H1 (cell line): ENCODE measurements around the gene TBCE. TPM values are rescaled to one million over a fixed set of nuclear protein-coding genes. Genes with fewer than 3 reads are reported as not detected.
"Not testable (repeated sequence)": the region's sequence is repeated elsewhere in the genome, so short reads cannot be mapped to it uniquely, and the experiment has no call there.

Source experiments
- CTCF ChIA-PET: fragments of 300-600 bp; sonication (Branson Sonifier 250); formaldehyde crosslinking; loops from one replicate; lab custom pipeline; 2021; ENCODE audit not compliant: partially characterized antibody; lab: Charles Lee
- POLR2A ChIA-PET: fragments of 300-600 bp; sonication (Branson Sonifier 250); formaldehyde crosslinking; loops from one replicate; lab custom pipeline; 2021; ENCODE audit warnings: inconsistent platforms; ENCODE audit not compliant: partially characterized antibody; lab: Charles Lee
- DNase-seq, 2 experiments: peaks; one replicate each; pipeline versions ENCODE4 v3.0.0 to v3.0.0-alpha.2; 2010 to 2022; ENCODE audit warnings: low spot score in 2 of 2, low read depth in 1 of 2, mixed read lengths in 1 of 2
- FAIRE-seq: peaks from 2 replicates; lab custom pipeline; 2011; peaks lifted over from hg19 to GRCh38; lab: Jason Lieb, UNC
- H2AFZ ChIP-seq: 2 replicates; pipeline ENCODE4 v1.8.1; 2012; ENCODE audit warnings: low read length, inconsistent platforms
- H2AK5ac ChIP-seq: 2 replicates; pipeline ENCODE4 v1.6.1; 2013; ENCODE audit warnings: low read depth, low read length
- H2BK120ac ChIP-seq: replicated peaks from 2 replicates; pipeline ENCODE3; 2013; ENCODE audit warnings: low read depth, low read length, inconsistent platforms
- H2BK12ac ChIP-seq: 2 replicates; pipeline ENCODE4 v1.6.1; 2013; ENCODE audit warnings: low read depth, low read length
- H2BK15ac ChIP-seq: 2 replicates; pipeline ENCODE4 v1.6.1; 2013; ENCODE audit warnings: low read length
- H2BK20ac ChIP-seq: 2 replicates; pipeline ENCODE4 v1.6.1; 2013; ENCODE audit warnings: low read length
- H2BK5ac ChIP-seq: 2 replicates; pipeline ENCODE4 v1.6.1; 2013; ENCODE audit warnings: low read depth, low read length
- H3K14ac ChIP-seq: 2 replicates; pipeline ENCODE4 v1.6.1; 2013; ENCODE audit warnings: inconsistent platforms; ENCODE audit not compliant: insufficient read length
- H3K18ac ChIP-seq: 2 replicates; pipeline ENCODE4 v1.6.1; 2013; ENCODE audit warnings: low read length; ENCODE audit errors: extremely low read depth
- H3K23ac ChIP-seq: 2 replicates; pipeline ENCODE4 v1.6.1; 2013; ENCODE audit warnings: inconsistent platforms; ENCODE audit not compliant: insufficient read length
- H3K23me2 ChIP-seq: 2 replicates; pipeline ENCODE4 v1.6.1; 2013; ENCODE audit warnings: low read depth, low read length
- H3K27ac ChIP-seq: 2 replicates; pipeline ENCODE4 v1.6.1; 2011; ENCODE audit warnings: low read depth, low read length, inconsistent platforms
- H3K27me3 ChIP-seq, 4 experiments: replicated peaks in 1 of 4; 1 replicate in 1 of 4; 2 replicates in 3 of 4; pipeline versions ENCODE4 v1.6.1 to v1.8.1; 2011 to 2013; ENCODE audit warnings: low read length in 3 of 4, mild to moderate bottlenecking in 3 of 4, inconsistent platforms in 2 of 4, mixed read lengths in 2 of 4, moderate library complexity in 1 of 4; ENCODE audit not compliant: control insufficient read depth in 3 of 4, insufficient read depth in 3 of 4; ENCODE audit errors: extremely low read depth in 1 of 4
- H3K36me3 ChIP-seq, 4 experiments: 2 replicates each; pipeline versions ENCODE4 v1.6.1 to v1.8.1; 2011 to 2013; ENCODE audit warnings: mild to moderate bottlenecking in 4 of 4, low read length in 3 of 4, moderate library complexity in 2 of 4, control low read depth in 1 of 4, inconsistent platforms in 1 of 4; ENCODE audit not compliant: insufficient read depth in 4 of 4, control insufficient read depth in 2 of 4
- H3K4ac ChIP-seq: replicated peaks from 2 replicates; pipeline ENCODE3; 2013; ENCODE audit warnings: low read length, low read depth, mixed read lengths, inconsistent platforms; ENCODE audit not compliant: insufficient read length
- H3K4me1 ChIP-seq, 4 experiments: replicated peaks in 1 of 4; 1 replicate in 1 of 4; 2 replicates in 3 of 4; pipeline versions ENCODE4 v1.6.1 to v1.8.1; 2011 to 2013; ENCODE audit warnings: low read length in 3 of 4, inconsistent platforms in 2 of 4, mixed read lengths in 1 of 4; ENCODE audit not compliant: insufficient read depth in 4 of 4, control insufficient read depth in 3 of 4
- H3K4me2 ChIP-seq, 2 experiments: 2 replicates each; pipeline versions ENCODE4 v1.6.1 to v1.8.1; 2011 to 2013; ENCODE audit warnings: low read depth in 2 of 2, low read length in 2 of 2, control low read depth in 1 of 2, inconsistent platforms in 1 of 2, mild to moderate bottlenecking in 1 of 2; ENCODE audit not compliant: insufficient read depth in 1 of 2
- H3K4me3 ChIP-seq, 4 experiments: fragments of 200-600, 300-600 bp in 1 of 4; sonication (generic), shearing (Covaris generic), sonication (Bioruptor Twin) in 1 of 4; 2 replicates each; pipeline versions ENCODE4 v1.5.1 to v1.8.1; 2011 to 2016; ENCODE audit warnings: low read length in 4 of 4, low read depth in 3 of 4, control low read depth in 2 of 4, inconsistent platforms in 2 of 4, mild to moderate bottlenecking in 2 of 4, mixed read lengths in 1 of 4, moderate library complexity in 1 of 4; ENCODE audit not compliant: insufficient read depth in 2 of 4; ENCODE audit errors: extremely low read depth in 1 of 4
- H3K56ac ChIP-seq: replicated peaks from 2 replicates; pipeline ENCODE3; 2013; ENCODE audit warnings: low read depth, mild to moderate bottlenecking, mixed read lengths, low read length, inconsistent platforms; ENCODE audit not compliant: insufficient read length
- H3K79me1 ChIP-seq: 2 replicates; pipeline ENCODE4 v1.6.1; 2013; ENCODE audit warnings: low read depth, low read length, control low read depth
- H3K79me2 ChIP-seq, 2 experiments: 2 replicates each; pipeline versions ENCODE4 v1.6.1 to v1.8.1; 2012 to 2013; ENCODE audit warnings: low read length in 2 of 2, mild to moderate bottlenecking in 2 of 2, inconsistent platforms in 1 of 2; ENCODE audit not compliant: insufficient read depth in 2 of 2, control insufficient read depth in 1 of 2
- H3K9ac ChIP-seq, 4 experiments: replicated peaks in 1 of 4; 1 replicate in 1 of 4; 2 replicates in 3 of 4; pipeline versions ENCODE4 v1.6.1 to v1.8.1; 2011 to 2013; ENCODE audit warnings: low read depth in 3 of 4, low read length in 3 of 4, control low read depth in 2 of 4, mild to moderate bottlenecking in 2 of 4, moderate library complexity in 2 of 4, inconsistent platforms in 1 of 4; ENCODE audit errors: extremely low read depth in 1 of 4
- H3K9me3 ChIP-seq, 2 experiments: 2 replicates each; pipeline versions ENCODE4 v1.6.1 to v1.8.1; 2012 to 2013; ENCODE audit warnings: mild to moderate bottlenecking in 2 of 2, moderate library complexity in 2 of 2, control low read depth in 1 of 2, inconsistent platforms in 1 of 2, low read depth in 1 of 2, low read length in 1 of 2, mixed read lengths in 1 of 2; ENCODE audit not compliant: insufficient read depth in 2 of 2
- H4K20me1 ChIP-seq, 2 experiments: replicated peaks in 1 of 2; 2 replicates each; pipeline versions ENCODE3 to v1.8.1; 2011 to 2013; ENCODE audit warnings: inconsistent platforms in 2 of 2, low read length in 2 of 2, mild to moderate bottlenecking in 1 of 2; ENCODE audit not compliant: insufficient read depth in 2 of 2, control insufficient read depth in 1 of 2
- H4K5ac ChIP-seq: 2 replicates; pipeline ENCODE4 v1.6.1; 2013; ENCODE audit warnings: low read length, low read depth, mixed read lengths, inconsistent platforms; ENCODE audit not compliant: insufficient read length
- H4K8ac ChIP-seq: 2 replicates; pipeline ENCODE4 v1.8.0; 2013; ENCODE audit warnings: mild to moderate bottlenecking, moderate library complexity, low read length, inconsistent platforms; ENCODE audit not compliant: insufficient read depth; ENCODE audit errors: extremely low read depth
- H4K91ac ChIP-seq: replicated peaks from 2 replicates; pipeline ENCODE3; 2013; ENCODE audit warnings: low read length, mixed read lengths, inconsistent platforms; ENCODE audit not compliant: insufficient read length
- WGBS, 2 experiments: shearing (Covaris generic) in 1 of 2; methylation state at CpG; one replicate each; pipeline versions ENCODE4 v1.1.6 to v1.1.7; 2013 to 2015; ENCODE audit warnings: low lambda C conversion rate in 2 of 2, mixed read lengths in 2 of 2, inconsistent platforms in 1 of 2, low coverage in 1 of 2, missing lambda C conversion rate in 1 of 2; ENCODE audit not compliant: insufficient replicate concordance in 2 of 2, insufficient coverage in 1 of 2, insufficient read length in 1 of 2; ENCODE audit errors: extremely low coverage in 1 of 2, missing lambda C conversion rate in 1 of 2; 5-methylcytosine and 5-hydroxymethylcytosine counted together
- polyA plus RNA-seq, 7 experiments: library from polyadenylated mRNA; depleted of rRNA in 3 of 7; stranded (reverse) in 5 of 7; unstranded in 2 of 7; fragments of >200 nt in 5 of 7; fragments of 200-250 nt in 2 of 7; gene quantifications; 1 replicate in 5 of 7; 2 replicates in 1 of 7; 4 replicates in 1 of 7; pipeline versions ENCODE4 v1.2.1 to v1.2.3, GENCODE V29; 2011 to 2013; ENCODE audit warnings: missing spikeins in 2 of 7, mixed read lengths in 2 of 7
- total RNA-seq: library from RNA; stranded (reverse); fragmentation: NEBNext Ultra II Directional; extraction: Animal tissue kit (Norgen Biotek cat#: 25700); gene quantifications from 2 replicates; pipeline ENCODE4 v1.2.1, GENCODE V29; 2021

Gene TBCE
- total and polyA plus RNA-seq, 2 of the 8 experiments (the other 6 are each of a cell fraction or from before 2014, with no cell fraction given) = 22.7 to 42.9 TPM

DNA sequence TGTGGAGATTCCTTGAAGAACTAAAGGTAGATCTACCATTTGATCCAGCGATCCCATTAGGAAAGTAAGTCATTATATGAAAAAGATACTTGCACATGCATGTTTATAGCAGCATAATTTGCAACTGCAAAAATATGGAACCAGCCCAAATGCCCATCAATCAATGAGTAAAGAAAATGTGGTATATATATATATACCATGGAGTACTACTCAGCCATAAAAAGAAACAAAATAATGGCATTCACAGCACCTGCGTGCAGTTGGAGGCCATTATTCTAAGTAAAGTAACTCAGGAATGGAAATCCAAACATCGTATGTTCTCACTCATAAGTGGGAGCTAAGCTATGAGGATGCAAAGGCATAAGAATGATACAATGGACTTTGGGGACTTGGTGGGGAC, 95.6 kb downstream of the TBCE start:
- H3K23ac ChIP-seq, H3K27me3 ChIP-seq, H2BK12ac ChIP-seq, H3K18ac ChIP-seq, H2AFZ ChIP-seq, DNase-seq, H2BK15ac ChIP-seq, H2BK5ac ChIP-seq, H3K4me1 ChIP-seq, H3K23me2 ChIP-seq, H4K91ac ChIP-seq, H2BK20ac ChIP-seq, H4K8ac ChIP-seq, H2BK120ac ChIP-seq, H3K4me3 ChIP-seq, POLR2A ChIA-PET, H3K79me2 ChIP-seq, H3K14ac ChIP-seq, H3K4ac ChIP-seq, H3K4me2 ChIP-seq, H3K9me3 ChIP-seq, H2AK5ac ChIP-seq, H4K20me1 ChIP-seq, H3K9ac ChIP-seq, H3K56ac ChIP-seq, H3K79me1 ChIP-seq, FAIRE-seq, H3K27ac ChIP-seq, H4K5ac ChIP-seq: not testable (repeated sequence)
- CTCF ChIA-PET = interaction anchor here (0.6 kb wide), 1 partner anchor 12 kb away, joined by 3 read pairs; no protein-coding TSS in a partner anchor
- 95% methylated on average over 3 of the region's 3 CpGs; no CpG with 5 or more reads in 1 of the 2 experiments for WGBS, 2 experiments
- peaks cover 0 to 17% (median 0%) of the 10 kb centered on the region in 4 experiments; a peak in 3 of 8 replicates for H3K36me3 ChIP-seq
